Measurements from ENCODE around the gene IL4R.

GRCh38 chr16:27302126-27302525, 11.6 kb upstream of the IL4R start:
- TF ChIP-seq, protein P1, sequence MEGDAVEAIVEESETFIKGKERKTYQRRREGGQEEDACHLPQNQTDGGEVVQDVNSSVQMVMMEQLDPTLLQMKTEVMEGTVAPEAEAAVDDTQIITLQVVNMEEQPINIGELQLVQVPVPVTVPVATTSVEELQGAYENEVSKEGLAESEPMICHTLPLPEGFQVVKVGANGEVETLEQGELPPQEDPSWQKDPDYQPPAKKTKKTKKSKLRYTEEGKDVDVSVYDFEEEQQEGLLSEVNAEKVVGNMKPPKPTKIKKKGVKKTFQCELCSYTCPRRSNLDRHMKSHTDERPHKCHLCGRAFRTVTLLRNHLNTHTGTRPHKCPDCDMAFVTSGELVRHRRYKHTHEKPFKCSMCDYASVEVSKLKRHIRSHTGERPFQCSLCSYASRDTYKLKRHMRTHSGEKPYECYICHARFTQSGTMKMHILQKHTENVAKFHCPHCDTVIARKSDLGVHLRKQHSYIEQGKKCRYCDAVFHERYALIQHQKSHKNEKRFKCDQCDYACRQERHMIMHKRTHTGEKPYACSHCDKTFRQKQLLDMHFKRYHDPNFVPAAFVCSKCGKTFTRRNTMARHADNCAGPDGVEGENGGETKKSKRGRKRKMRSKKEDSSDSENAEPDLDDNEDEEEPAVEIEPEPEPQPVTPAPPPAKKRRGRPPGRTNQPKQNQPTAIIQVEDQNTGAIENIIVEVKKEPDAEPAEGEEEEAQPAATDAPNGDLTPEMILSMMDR (IDR thresholded peaks at IDR 0.05), result no peak
- TF ChIP-seq POLR2A (IDR thresholded peaks at IDR 0.05), result no peak
